Right atrium auricular region (tissue), 2 donors: ENCODE measurements around the gene COL11A2. TPM values are rescaled to one million over a fixed set of nuclear protein-coding genes. Genes with fewer than 3 reads are reported as not detected.

Experiments used
- DNase-seq: peaks from one replicate; pipeline ENCODE4 v3.0.0-alpha.2; 2019; ENCODE audit warnings: low spot score
- H3K27ac ChIP-seq, 2 donors: fragments of 200-600 bp; sonication (generic); 1 replicate in 1 of 2; 2 replicates in 1 of 2; pipeline ENCODE4 v1.5.1; 2016 to 2019
- H3K27me3 ChIP-seq, 2 donors: fragments of 200-600 bp; sonication (generic); one replicate each; pipeline versions ENCODE4 v1.5.1 to v1.6.0; 2017 to 2019
- H3K36me3 ChIP-seq: fragments of 200-600 bp; sonication (generic); one replicate; pipeline ENCODE4 v1.5.1; 2016
- H3K4me1 ChIP-seq, 2 donors: fragments of 200-600 bp; sonication (generic); one replicate each; pipeline versions ENCODE4 v1.5.1 to v1.6.0; 2017 to 2019
- H3K4me3 ChIP-seq, 2 donors: fragments of 200-600 bp; sonication (generic); 1 replicate in 1 of 2; 2 replicates in 1 of 2; pipeline ENCODE4 v1.5.1; 2017 to 2019; ENCODE audit warnings: mild to moderate bottlenecking in 1 of 2, moderate library complexity in 1 of 2
- H3K9me3 ChIP-seq, 2 donors: fragments of 200-600 bp; sonication (generic); one replicate each; pipeline ENCODE4 v1.5.1; 2019
- CTCF ChIP-seq, 2 donors: fragments of 200-600 bp; sonication (generic); IDR thresholded peaks; one replicate each; pipeline ENCODE4 v1.5.1; 2019; ENCODE audit warnings: antibody characterized with exemption in 2 of 2
- total RNA-seq, 2 donors: library from RNA; depleted of rRNA; stranded (reverse); fragments of >200 nt; gene quantifications; one replicate each; pipeline ENCODE4 v1.1.0, GENCODE V29; 2016

COL11A2 gene
- total RNA-seq, 2 donors from 2014 or later = 0.63 to 1.5 TPM

- TF ChIP-seq CTCF (IDR thresholded peaks at IDR 0.05) = no peak
- H3K36me3 ChIP-seq = peaks cover 14% of the 10 kb centered on the region
- H3K27me3 ChIP-seq = no peaks in the 10 kb centered on the region
- peaks cover 0 to 26% of the 10 kb centered on the region in 2 donors for H3K4me1 ChIP-seq
- H3K4me3 ChIP-seq = peak overlapping the region; percentile 33 to 61
- H3K27ac ChIP-seq = peak overlapping the region in 1 of 2 donors; percentile 42
- H3K9me3 ChIP-seq = no peaks in the 10 kb centered on the region
- no peak for DNase-seq
Measured at GRCh38 chr6:33213166-33213988, 21.1 kb upstream of the COL11A2 start.

GRCh38 chr6:33212857-33213165 is 20.5 kb upstream of the COL11A2 start:
- no peaks in the 10 kb centered on the region for H3K9me3 ChIP-seq
- H3K36me3 ChIP-seq = peaks cover 14% of the 10 kb centered on the region
- DNase-seq = no peak
- no peaks in the 10 kb centered on the region for H3K27me3 ChIP-seq
- H3K4me1 ChIP-seq = peaks cover 0 to 26% of the 10 kb centered on the region in 2 donors
- peak overlapping the region; percentile 33 to 61 for H3K4me3 ChIP-seq
- peak overlapping the region in 1 of 2 donors; percentile 42 for H3K27ac ChIP-seq
- no peak for TF ChIP-seq CTCF (IDR thresholded peaks at IDR 0.05)

- Histone ChIP-seq H3K4me1 (peaks cover 0 to 36% of the 10 kb centered on the region in 2 donors), H3K27ac (no peak overlapping the region), H3K9me3 (no peaks in the 10 kb centered on the region), H3K4me3 (no peak overlapping the region), H3K36me3 (peaks cover 14% of the 10 kb centered on the region), H3K27me3 (no peaks in the 10 kb centered on the region)
- DNase-seq = no peak
- TF ChIP-seq CTCF (IDR thresholded peaks at IDR 0.05) = no peak
Measured at GRCh38 chr6:33211666-33212422, 19.6 kb upstream of the COL11A2 start.

GRCh38 chr6:33211136-33211535 is 18.9 kb upstream of the COL11A2 start:
- no peak for DNase-seq
- Histone ChIP-seq H3K36me3 (peaks cover 14% of the 10 kb centered on the region), H3K9me3 (no peaks in the 10 kb centered on the region), H3K27me3 (no peaks in the 10 kb centered on the region), H3K27ac (no peak overlapping the region), H3K4me3 (no peak overlapping the region), H3K4me1 (peaks cover 0 to 37% of the 10 kb centered on the region in 2 donors)
- no peak for TF ChIP-seq CTCF (IDR thresholded peaks at IDR 0.05)

- Histone ChIP-seq H3K27me3 (no peaks in the 10 kb centered on the region), H3K4me3 (no peak overlapping the region), H3K36me3 (peaks cover 14% of the 10 kb centered on the region), H3K9me3 (no peaks in the 10 kb centered on the region), H3K4me1 (peaks cover 0 to 43% of the 10 kb centered on the region in 2 donors), H3K27ac (no peak overlapping the region)
- no peak for DNase-seq
- no peak for TF ChIP-seq CTCF (IDR thresholded peaks at IDR 0.05)
Measured at GRCh38 chr6:33209856-33210255, 17.6 kb upstream of the COL11A2 start.
